OCI-LY3 (cell line): ENCODE results near the gene MCRS1.

Source experiments
- H2AFZ ChIP-seq: fragments of 200-600, 300-600 bp; shearing (Covaris generic); 2 replicates; pipeline ENCODE4 v1.6.0; 2014; ENCODE audit warnings: antibody characterized with exemption, low read depth, low read length
- H3K27ac ChIP-seq: fragments of 200-600, 300-600 bp; sonication (generic); 2 replicates; pipeline ENCODE4 v1.5.1; 2014; ENCODE audit warnings: mild to moderate bottlenecking, low read length, moderate library complexity, mixed read lengths
- H3K27me3 ChIP-seq: fragments of 200-600, 300-600 bp; sonication (generic); 2 replicates; pipeline ENCODE4 v1.6.1; 2014; ENCODE audit warnings: low read depth, low read length, mixed read lengths
- H3K36me3 ChIP-seq: fragments of 200-600, 300-600 bp; sonication (generic); replicated peaks from 2 replicates; pipeline ENCODE3; 2014; ENCODE audit warnings: low read depth, low read length, mixed read lengths
- H3K4me1 ChIP-seq: fragments of 300-600, 200-600 bp; sonication (generic); 2 replicates; pipeline ENCODE4 v1.6.1; 2014; ENCODE audit warnings: low read length, mixed read lengths
- H3K4me2 ChIP-seq: fragments of 200-600, 300-600 bp; sonication (generic); 2 replicates; pipeline ENCODE4 v1.6.1; 2014; ENCODE audit warnings: low read length, mixed read lengths
- H3K4me3 ChIP-seq: fragments of 300-600, 200-600 bp; sonication (generic); 2 replicates; pipeline ENCODE4 v1.5.1; 2014; ENCODE audit warnings: antibody characterized with exemption, mild to moderate bottlenecking, low read length, moderate library complexity
- H3K79me2 ChIP-seq: fragments of 300-600, 200-600 bp; shearing (Covaris generic); 2 replicates; pipeline ENCODE4 v1.6.1; 2014; ENCODE audit warnings: mild to moderate bottlenecking, low read length, mixed read lengths
- H3K9ac ChIP-seq: fragments of 300-600, 200-600 bp; shearing (Covaris generic); 2 replicates; pipeline ENCODE4 v1.6.0; 2014; ENCODE audit warnings: mild to moderate bottlenecking, low read length, moderate library complexity
- H3K9me3 ChIP-seq: fragments of 200-600, 300-600 bp; shearing (Covaris generic); 2 replicates; pipeline ENCODE4 v1.6.1; 2014; ENCODE audit warnings: low read length, mixed read lengths; ENCODE audit not compliant: insufficient read depth
- H4K20me1 ChIP-seq: fragments of 200-600, 300-600 bp; sonication (generic); 2 replicates; pipeline ENCODE4 v1.6.1; 2016; ENCODE audit warnings: low read length, mixed read lengths; ENCODE audit not compliant: insufficient read depth
- CTCF ChIP-seq: fragments of 200-600, 300-600 bp; sonication (generic); IDR thresholded peaks from 2 replicates; pipeline ENCODE4 v1.5.1; 2014; ENCODE audit warnings: antibody characterized with exemption, low read length, low read depth
- EZH2phosphoT487 ChIP-seq: fragments of 200-600 bp; shearing (Covaris generic); IDR thresholded peaks from 2 replicates; pipeline ENCODE4 v1.6.1; 2018; ENCODE audit warnings: antibody characterized with exemption, mixed run types, low read depth

The MCRS1 gene

GRCh38 chr12:49552014-49552413, 15.9 kb downstream of the MCRS1 start:
- H3K4me3 ChIP-seq: no peak overlapping the region
- H3K27me3 ChIP-seq: no peaks in the 10 kb centered on the region
- H3K4me2 ChIP-seq: no peak overlapping the region
- H3K79me2 ChIP-seq: no peaks in the 10 kb centered on the region
- H3K27ac ChIP-seq: no peak overlapping the region
- no peaks in the 10 kb centered on the region for H4K20me1 ChIP-seq
- H3K9me3 ChIP-seq: no peaks in the 10 kb centered on the region
- no peaks in the 10 kb centered on the region for H3K4me1 ChIP-seq
- no peak overlapping the region for H2AFZ ChIP-seq
- H3K9ac ChIP-seq: no peak overlapping the region
- TF ChIP-seq EZH2phosphoT487 (no peak), CTCF (no peak)
- no peaks in the 10 kb centered on the region for H3K36me3 ChIP-seq

- H3K36me3 ChIP-seq: no peaks in the 10 kb centered on the region
- no peaks in the 10 kb centered on the region for H3K4me1 ChIP-seq
- H3K4me2 ChIP-seq: no peak overlapping the region
- H3K9me3 ChIP-seq: no peaks in the 10 kb centered on the region
- no peaks in the 10 kb centered on the region for H3K79me2 ChIP-seq
- H3K4me3 ChIP-seq: no peak overlapping the region
- H2AFZ ChIP-seq: no peak overlapping the region
- H4K20me1 ChIP-seq: no peaks in the 10 kb centered on the region
- H3K27me3 ChIP-seq: 0 out of 2 replicates have a peak, but pooled peaks cover 2% of the 10 kb centered on the region
- no peak overlapping the region for H3K9ac ChIP-seq
- no peak for TF ChIP-seq EZH2phosphoT487
- TF ChIP-seq CTCF: no peak
- no peak overlapping the region for H3K27ac ChIP-seq
Measured at GRCh38 chr12:49550693-49551252, 17.2 kb downstream of the MCRS1 start.

GRCh38 chr12:49549735-49550692, 17.9 kb downstream of the MCRS1 start:
- Histone ChIP-seq H3K79me2 (no peaks in the 10 kb centered on the region), H3K27ac (no peak overlapping the region), H2AFZ (peak overlapping the region; percentile 74; the same call in 1 of the 2 replicates), H4K20me1 (no peaks in the 10 kb centered on the region), H3K4me2 (peak overlapping the region; percentile 56), H3K9ac (peak overlapping the region; percentile 60; the same call in 1 of the 2 replicates), H3K4me3 (peak overlapping the region; percentile 79), H3K27me3 (0 out of 2 replicates have a peak, but pooled peaks cover 4% of the 10 kb centered on the region), H3K4me1 (no peaks in the 10 kb centered on the region), H3K9me3 (no peaks in the 10 kb centered on the region), H3K36me3 (no peaks in the 10 kb centered on the region)
- TF ChIP-seq CTCF (no peak), EZH2phosphoT487 (no peak)
